ENCODE results near the gene PIP5K1B. TPM values are rescaled to one million over a fixed set of nuclear protein-coding genes. Genes with fewer than 3 reads are reported as not detected.

PIP5K1B gene
- total RNA-seq, 1 donor from 2014 or later: 1.3 TPM

DNA sequence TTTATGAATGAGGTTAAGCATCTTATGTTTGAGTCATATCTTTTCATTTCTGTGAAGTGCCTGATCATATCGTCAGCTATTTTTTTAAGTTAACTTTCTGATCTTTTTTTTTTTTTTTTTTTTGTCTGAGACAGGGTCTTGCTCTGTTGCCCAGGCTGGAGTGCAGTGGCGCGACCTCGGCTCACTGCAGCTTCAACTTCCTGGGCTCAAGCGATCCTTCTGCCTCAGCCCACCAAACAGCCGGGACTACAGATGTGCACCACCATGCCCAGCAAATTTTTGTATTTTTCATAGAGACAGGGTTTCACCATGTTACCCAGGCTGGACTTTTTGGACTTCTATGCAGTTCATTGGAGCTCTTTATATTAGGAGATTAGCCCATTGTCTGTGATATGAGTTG lies 168.1 kb downstream of the PIP5K1B start:
- TF ChIP-seq, protein P1, sequence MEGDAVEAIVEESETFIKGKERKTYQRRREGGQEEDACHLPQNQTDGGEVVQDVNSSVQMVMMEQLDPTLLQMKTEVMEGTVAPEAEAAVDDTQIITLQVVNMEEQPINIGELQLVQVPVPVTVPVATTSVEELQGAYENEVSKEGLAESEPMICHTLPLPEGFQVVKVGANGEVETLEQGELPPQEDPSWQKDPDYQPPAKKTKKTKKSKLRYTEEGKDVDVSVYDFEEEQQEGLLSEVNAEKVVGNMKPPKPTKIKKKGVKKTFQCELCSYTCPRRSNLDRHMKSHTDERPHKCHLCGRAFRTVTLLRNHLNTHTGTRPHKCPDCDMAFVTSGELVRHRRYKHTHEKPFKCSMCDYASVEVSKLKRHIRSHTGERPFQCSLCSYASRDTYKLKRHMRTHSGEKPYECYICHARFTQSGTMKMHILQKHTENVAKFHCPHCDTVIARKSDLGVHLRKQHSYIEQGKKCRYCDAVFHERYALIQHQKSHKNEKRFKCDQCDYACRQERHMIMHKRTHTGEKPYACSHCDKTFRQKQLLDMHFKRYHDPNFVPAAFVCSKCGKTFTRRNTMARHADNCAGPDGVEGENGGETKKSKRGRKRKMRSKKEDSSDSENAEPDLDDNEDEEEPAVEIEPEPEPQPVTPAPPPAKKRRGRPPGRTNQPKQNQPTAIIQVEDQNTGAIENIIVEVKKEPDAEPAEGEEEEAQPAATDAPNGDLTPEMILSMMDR (IDR thresholded peaks at IDR 0.05; ENCODE audit: insufficient read depth, low read depth, low read length): no peak
- no peak for TF ChIP-seq EZH2 (IDR thresholded peaks at IDR 0.05; ENCODE audit: insufficient read depth, low read length)
- H3K9ac ChIP-seq (ENCODE audit: low read length): no peak overlapping the region
- Mint-ChIP-seq H3K27me3 (ENCODE audit: low read depth, unreplicated experiment) (peaks cover 2% of the 10 kb centered on the region), H3K9me3 (ENCODE audit: unreplicated experiment) (no peaks in the 10 kb centered on the region), H3K27ac (ENCODE audit: unreplicated experiment) (no peak overlapping the region), H3K36me3 (ENCODE audit: low read depth, unreplicated experiment) (no peaks in the 10 kb centered on the region), H3K4me3 (ENCODE audit: unreplicated experiment) (no peak overlapping the region), H3K4me1 (ENCODE audit: low read depth, unreplicated experiment) (no peaks in the 10 kb centered on the region)
- no peaks in the 10 kb centered on the region for H4K20me1 ChIP-seq (ENCODE audit: insufficient read depth, low read length)
- H3K9me3 ChIP-seq (ENCODE audit: insufficient read depth, low read depth, low read length): no peaks in the 10 kb centered on the region
- no peak overlapping the region for H3K27ac ChIP-seq (ENCODE audit: low read depth, low read length)
- H3K36me3 ChIP-seq (ENCODE audit: insufficient read depth, low read length): no peaks in the 10 kb centered on the region
- H3K4me1 ChIP-seq (ENCODE audit: insufficient read depth, low read length): no peaks in the 10 kb centered on the region
- no peak overlapping the region for H3K4me3 ChIP-seq (ENCODE audit: insufficient read depth, low read depth, low read length)
- no peaks in the 10 kb centered on the region for H3K79me2 ChIP-seq (ENCODE audit: insufficient read depth, low read length)
- DNase-seq (ENCODE audit: low read depth): no peak
- H2AFZ ChIP-seq (ENCODE audit: low read depth, low read length): no peak overlapping the region
- no peaks in the 10 kb centered on the region for H3K27me3 ChIP-seq (ENCODE audit: insufficient read depth, low read length)
- FAIRE-seq: no peak
- H3K4me2 ChIP-seq (ENCODE audit: low read length): no peak overlapping the region

GRCh38 chr9:68876273-68876672 lies 171.2 kb downstream of the PIP5K1B start:
- no peaks in the 10 kb centered on the region for H3K27me3 ChIP-seq (ENCODE audit: insufficient read depth, low read length)
- Mint-ChIP-seq H3K4me1 (ENCODE audit: low read depth, unreplicated experiment) (no peaks in the 10 kb centered on the region), H3K36me3 (ENCODE audit: low read depth, unreplicated experiment) (no peaks in the 10 kb centered on the region), H3K9me3 (ENCODE audit: unreplicated experiment) (no peaks in the 10 kb centered on the region), H3K27ac (ENCODE audit: unreplicated experiment) (no peak overlapping the region), H3K4me3 (ENCODE audit: unreplicated experiment) (no peak overlapping the region), H3K27me3 (ENCODE audit: low read depth, unreplicated experiment) (no peaks in the 10 kb centered on the region)
- H3K27ac ChIP-seq (ENCODE audit: low read depth, low read length): no peak overlapping the region
- DNase-seq (ENCODE audit: low read depth): no peak
- no peak overlapping the region for H3K4me3 ChIP-seq (ENCODE audit: insufficient read depth, low read depth, low read length)
- no peaks in the 10 kb centered on the region for H3K36me3 ChIP-seq (ENCODE audit: insufficient read depth, low read length)
- H3K4me2 ChIP-seq (ENCODE audit: low read length): no peak overlapping the region
- H3K9me3 ChIP-seq (ENCODE audit: insufficient read depth, low read depth, low read length): no peaks in the 10 kb centered on the region
- no peak for TF ChIP-seq EZH2 (IDR thresholded peaks at IDR 0.05; ENCODE audit: insufficient read depth, low read length)
- TF ChIP-seq, protein P1 (IDR thresholded peaks at IDR 0.05; ENCODE audit: insufficient read depth, low read depth, low read length): no peak
- no peaks in the 10 kb centered on the region for H3K79me2 ChIP-seq (ENCODE audit: insufficient read depth, low read length)
- H3K4me1 ChIP-seq (ENCODE audit: insufficient read depth, low read length): no peaks in the 10 kb centered on the region
- H2AFZ ChIP-seq (ENCODE audit: low read depth, low read length): no peak overlapping the region
- FAIRE-seq: no peak
- H3K9ac ChIP-seq (ENCODE audit: low read length): no peak overlapping the region
- H4K20me1 ChIP-seq (ENCODE audit: insufficient read depth, low read length): no peaks in the 10 kb centered on the region

GRCh38 chr9:68876681-68877080 lies 171.6 kb downstream of the PIP5K1B start:
- H3K36me3 ChIP-seq (ENCODE audit: insufficient read depth, low read length): no peaks in the 10 kb centered on the region
- no peak overlapping the region for H3K27ac ChIP-seq (ENCODE audit: low read depth, low read length)
- Mint-ChIP-seq H3K4me1 (ENCODE audit: low read depth, unreplicated experiment) (no peaks in the 10 kb centered on the region), H3K27ac (ENCODE audit: unreplicated experiment) (no peak overlapping the region), H3K27me3 (ENCODE audit: low read depth, unreplicated experiment) (no peaks in the 10 kb centered on the region), H3K4me3 (ENCODE audit: unreplicated experiment) (no peak overlapping the region), H3K9me3 (ENCODE audit: unreplicated experiment) (no peaks in the 10 kb centered on the region), H3K36me3 (ENCODE audit: low read depth, unreplicated experiment) (no peaks in the 10 kb centered on the region)
- DNase-seq (ENCODE audit: low read depth) (no peak), FAIRE-seq (no peak)
- H3K4me2 ChIP-seq (ENCODE audit: low read length): no peak overlapping the region
- H3K4me3 ChIP-seq (ENCODE audit: insufficient read depth, low read depth, low read length): no peak overlapping the region
- no peaks in the 10 kb centered on the region for H3K79me2 ChIP-seq (ENCODE audit: insufficient read depth, low read length)
- H2AFZ ChIP-seq (ENCODE audit: low read depth, low read length): no peak overlapping the region
- no peaks in the 10 kb centered on the region for H3K9me3 ChIP-seq (ENCODE audit: insufficient read depth, low read depth, low read length)
- no peaks in the 10 kb centered on the region for H3K4me1 ChIP-seq (ENCODE audit: insufficient read depth, low read length)
- H3K27me3 ChIP-seq (ENCODE audit: insufficient read depth, low read length): no peaks in the 10 kb centered on the region
- no peak overlapping the region for H3K9ac ChIP-seq (ENCODE audit: low read length)
- no peaks in the 10 kb centered on the region for H4K20me1 ChIP-seq (ENCODE audit: insufficient read depth, low read length)
- TF ChIP-seq, protein P1 (IDR thresholded peaks at IDR 0.05; ENCODE audit: insufficient read depth, low read depth, low read length): no peak
- TF ChIP-seq EZH2 (IDR thresholded peaks at IDR 0.05; ENCODE audit: insufficient read depth, low read length): no peak

All from astrocyte (in vitro differentiated cells and primary cell).